Measurements from ENCODE around the gene PWP1. TPM values are rescaled to one million over a fixed set of nuclear protein-coding genes. Genes with fewer than 3 reads are reported as not detected.

Gene PWP1
- polyA plus RNA-seq, 1 donor (not counting 4 experiments of a cell fraction or from before 2014, with no cell fraction given), result 137 TPM

DNA sequence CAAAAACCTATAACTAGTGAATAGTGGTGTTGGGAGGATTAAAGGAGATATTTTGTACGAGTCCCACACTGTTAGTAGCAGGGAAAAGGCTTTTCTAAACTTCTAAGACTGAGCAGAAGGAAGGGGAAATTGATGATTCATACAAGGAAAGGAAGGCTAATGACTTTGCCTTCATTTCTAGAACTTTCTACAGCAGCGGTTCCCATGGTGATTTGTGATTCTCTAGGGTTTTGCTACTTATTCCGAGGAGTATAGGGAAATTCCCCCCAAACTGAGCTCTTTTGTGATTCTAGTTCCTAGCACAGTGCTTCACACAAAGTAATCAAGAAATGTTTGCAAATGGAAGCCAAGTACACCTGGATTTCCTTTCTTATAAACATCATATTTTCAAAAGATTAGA lies 23.8 kb upstream of the PWP1 start:
- H2AFZ ChIP-seq (ENCODE audit: control insufficient read depth, low read length), result no peak overlapping the region
- TF ChIP-seq EZH2 (IDR thresholded peaks at IDR 0.05; ENCODE audit: low read length), result no peak
- TF ChIP-seq, protein P1, sequence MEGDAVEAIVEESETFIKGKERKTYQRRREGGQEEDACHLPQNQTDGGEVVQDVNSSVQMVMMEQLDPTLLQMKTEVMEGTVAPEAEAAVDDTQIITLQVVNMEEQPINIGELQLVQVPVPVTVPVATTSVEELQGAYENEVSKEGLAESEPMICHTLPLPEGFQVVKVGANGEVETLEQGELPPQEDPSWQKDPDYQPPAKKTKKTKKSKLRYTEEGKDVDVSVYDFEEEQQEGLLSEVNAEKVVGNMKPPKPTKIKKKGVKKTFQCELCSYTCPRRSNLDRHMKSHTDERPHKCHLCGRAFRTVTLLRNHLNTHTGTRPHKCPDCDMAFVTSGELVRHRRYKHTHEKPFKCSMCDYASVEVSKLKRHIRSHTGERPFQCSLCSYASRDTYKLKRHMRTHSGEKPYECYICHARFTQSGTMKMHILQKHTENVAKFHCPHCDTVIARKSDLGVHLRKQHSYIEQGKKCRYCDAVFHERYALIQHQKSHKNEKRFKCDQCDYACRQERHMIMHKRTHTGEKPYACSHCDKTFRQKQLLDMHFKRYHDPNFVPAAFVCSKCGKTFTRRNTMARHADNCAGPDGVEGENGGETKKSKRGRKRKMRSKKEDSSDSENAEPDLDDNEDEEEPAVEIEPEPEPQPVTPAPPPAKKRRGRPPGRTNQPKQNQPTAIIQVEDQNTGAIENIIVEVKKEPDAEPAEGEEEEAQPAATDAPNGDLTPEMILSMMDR (optimal IDR thresholded peaks at IDR 0.05 in 1 of 3, IDR thresholded peaks at IDR 0.05 in 1 of 3, conservative IDR thresholded peaks at IDR 0.05 in 1 of 3; ENCODE audit: extremely low read depth in 1 of 3, insufficient read depth in 2 of 3, low read length in 3 of 3), result no peak
- no peak overlapping the region for H3K9ac ChIP-seq (ENCODE audit: control insufficient read depth, extremely low read depth, insufficient read depth, low read length)
- FAIRE-seq, result no peak
- no peaks in the 10 kb centered on the region for H3K9me3 ChIP-seq (ENCODE audit: control insufficient read depth, low read depth, low read length)
- no peaks in the 10 kb centered on the region for H3K79me2 ChIP-seq (ENCODE audit: control insufficient read depth, insufficient read depth, low read length)
- peaks cover 0 to 3% of the 10 kb centered on the region in 2 experiments for H3K36me3 ChIP-seq (ENCODE audit: control insufficient read depth in 2 of 2, extremely low read depth in 1 of 2, insufficient read depth in 2 of 2, low read length in 2 of 2)
- no peaks in the 10 kb centered on the region for H3K4me1 ChIP-seq (ENCODE audit: control insufficient read depth, extremely low read depth, insufficient read depth, low read length)
- H3K9me1 ChIP-seq (ENCODE audit: control insufficient read depth, extremely low read depth, insufficient read depth, low read length), result no peaks in the 10 kb centered on the region
- H3K27me3 ChIP-seq (ENCODE audit: control insufficient read depth, extremely low read depth, insufficient read depth, low read length), result no peaks in the 10 kb centered on the region
- no peak for DNase-seq (ENCODE audit: low read depth, low spot score)
- H3K4me3 ChIP-seq (ENCODE audit: control insufficient read depth in 2 of 3, extremely low read depth in 1 of 3, insufficient read depth in 2 of 3, low read depth in 1 of 3, low read length in 3 of 3), result no peak overlapping the region
- peaks cover 3% of the 10 kb centered on the region for H4K20me1 ChIP-seq (ENCODE audit: control insufficient read depth, extremely low read depth, insufficient read depth, low read length)
- no peak overlapping the region for H3K4me2 ChIP-seq (ENCODE audit: control insufficient read depth, extremely low read depth, insufficient read depth, low read depth, low read length)
- H3K27ac ChIP-seq (ENCODE audit: control insufficient read depth, insufficient read depth, low read length), result no peak overlapping the region
- dilution Hi-C loops (cut with MboI; ENCODE audit: extremely low pct_ligation_motif_present, low sequenced_read_pairs), result no loop called here

DNA sequence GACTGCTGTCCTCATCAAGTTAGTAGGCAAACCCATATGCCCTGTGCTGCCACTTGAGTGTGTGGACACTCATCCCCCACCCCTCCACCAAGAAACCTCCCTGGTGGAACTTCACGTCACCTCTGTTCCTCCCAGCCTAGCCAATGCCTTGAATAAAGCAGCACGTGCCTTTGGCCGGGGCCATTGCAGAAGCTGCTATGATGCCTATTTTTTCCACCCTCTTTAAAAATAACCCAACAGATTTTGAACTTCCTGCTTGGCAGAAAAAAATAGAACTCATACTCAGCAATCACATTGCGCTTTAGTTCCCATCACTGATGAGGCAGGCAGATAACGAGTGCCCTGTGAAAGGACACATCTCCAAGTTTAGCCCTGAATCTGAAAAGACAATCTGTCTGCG lies 23.1 kb upstream of the PWP1 start:
- no peaks in the 10 kb centered on the region for H4K20me1 ChIP-seq (ENCODE audit: control insufficient read depth, extremely low read depth, insufficient read depth, low read length)
- peaks cover 0 to 3% of the 10 kb centered on the region in 2 experiments for H3K36me3 ChIP-seq (ENCODE audit: control insufficient read depth in 2 of 2, extremely low read depth in 1 of 2, insufficient read depth in 2 of 2, low read length in 2 of 2)
- no peaks in the 10 kb centered on the region for H3K79me2 ChIP-seq (ENCODE audit: control insufficient read depth, insufficient read depth, low read length)
- FAIRE-seq, result no peak
- no peaks in the 10 kb centered on the region for H3K9me1 ChIP-seq (ENCODE audit: control insufficient read depth, extremely low read depth, insufficient read depth, low read length)
- no peak overlapping the region for H3K27ac ChIP-seq (ENCODE audit: control insufficient read depth, insufficient read depth, low read length)
- H3K9me3 ChIP-seq (ENCODE audit: control insufficient read depth, low read depth, low read length), result no peaks in the 10 kb centered on the region
- dilution Hi-C loops (cut with MboI; ENCODE audit: extremely low pct_ligation_motif_present, low sequenced_read_pairs), result no loop called here
- DNase-seq (ENCODE audit: low read depth, low spot score), result no peak
- no peak overlapping the region for H3K4me2 ChIP-seq (ENCODE audit: control insufficient read depth, extremely low read depth, insufficient read depth, low read depth, low read length)
- H2AFZ ChIP-seq (ENCODE audit: control insufficient read depth, low read length), result no peak overlapping the region
- no peaks in the 10 kb centered on the region for H3K4me1 ChIP-seq (ENCODE audit: control insufficient read depth, extremely low read depth, insufficient read depth, low read length)
- no peak overlapping the region for H3K9ac ChIP-seq (ENCODE audit: control insufficient read depth, extremely low read depth, insufficient read depth, low read length)
- H3K4me3 ChIP-seq (ENCODE audit: control insufficient read depth in 2 of 3, extremely low read depth in 1 of 3, insufficient read depth in 2 of 3, low read depth in 1 of 3, low read length in 3 of 3), result no peak overlapping the region
- H3K27me3 ChIP-seq (ENCODE audit: control insufficient read depth, extremely low read depth, insufficient read depth, low read length), result no peaks in the 10 kb centered on the region
- no peak for TF ChIP-seq EZH2 (IDR thresholded peaks at IDR 0.05; ENCODE audit: low read length)
- TF ChIP-seq, protein P1 (optimal IDR thresholded peaks at IDR 0.05 in 1 of 3, IDR thresholded peaks at IDR 0.05 in 1 of 3, conservative IDR thresholded peaks at IDR 0.05 in 1 of 3; ENCODE audit: extremely low read depth in 1 of 3, insufficient read depth in 2 of 3, low read length in 3 of 3), result no peak

Data from keratinocyte (primary cell).